H9 (cell line): ENCODE data around the gene CDYL. TPM values are rescaled to one million over a fixed set of nuclear protein-coding genes. Genes with fewer than 3 reads are reported as not detected.

ENCODE experiments used
- DNase-seq: peaks from one replicate; pipeline ENCODE4 v3.0.0-alpha.2; 2017
- H2AFZ ChIP-seq: one replicate; pipeline ENCODE4 v1.6.1; 2013; ENCODE audit warnings: mild to moderate bottlenecking, low read length, control low read depth, moderate library complexity
- H2AK5ac ChIP-seq: 2 replicates; pipeline ENCODE4 v1.6.1; 2013; ENCODE audit warnings: low read length, control low read depth, mixed read lengths; ENCODE audit not compliant: insufficient read length
- H2BK120ac ChIP-seq: one replicate; pipeline ENCODE4 v1.6.1; 2013; ENCODE audit warnings: low read depth, mild to moderate bottlenecking, low read length, control low read depth, inconsistent platforms; ENCODE audit not compliant: poor library complexity, severe bottlenecking
- H2BK12ac ChIP-seq: 2 replicates; pipeline ENCODE4 v1.6.1; 2013; ENCODE audit warnings: low read length, control low read depth, mixed read lengths, low read depth; ENCODE audit not compliant: insufficient read length
- H2BK15ac ChIP-seq: 2 replicates; pipeline ENCODE4 v1.6.1; 2013; ENCODE audit warnings: low read depth, low read length, control low read depth
- H2BK20ac ChIP-seq: one replicate; pipeline ENCODE4 v1.6.1; 2013; ENCODE audit warnings: low read depth, mild to moderate bottlenecking, low read length, control low read depth, inconsistent platforms; ENCODE audit not compliant: poor library complexity, severe bottlenecking
- H2BK5ac ChIP-seq: 2 replicates; pipeline ENCODE4 v1.6.1; 2013; ENCODE audit warnings: low read length, control low read depth, mixed read lengths; ENCODE audit not compliant: insufficient read length
- H3K14ac ChIP-seq: 2 replicates; pipeline ENCODE4 v1.6.1; 2013; ENCODE audit warnings: low read length, control low read depth; ENCODE audit not compliant: insufficient read depth
- H3K18ac ChIP-seq: 2 replicates; pipeline ENCODE4 v1.6.1; 2013; ENCODE audit warnings: low read depth, mild to moderate bottlenecking, mixed read lengths, low read length, control low read depth; ENCODE audit not compliant: insufficient read length
- H3K23ac ChIP-seq: 2 replicates; pipeline ENCODE4 v1.6.1; 2013; ENCODE audit warnings: low read length, control low read depth, mixed read lengths, low read depth; ENCODE audit not compliant: insufficient read length
- H3K23me2 ChIP-seq: 2 replicates; pipeline ENCODE4 v1.6.1; 2013; ENCODE audit warnings: low read depth, mild to moderate bottlenecking, mixed read lengths, low read length, control low read depth; ENCODE audit not compliant: insufficient read length, poor library complexity, severe bottlenecking
- H3K27ac ChIP-seq: 2 replicates; pipeline ENCODE4 v1.5.1; 2013; ENCODE audit warnings: low read length, control low read depth, mixed read lengths, low read depth; ENCODE audit not compliant: insufficient read length
- H3K27me3 ChIP-seq: 2 replicates; pipeline ENCODE4 v1.6.1; 2013; ENCODE audit warnings: low read length, control low read depth, inconsistent platforms; ENCODE audit not compliant: insufficient read depth
- H3K4ac ChIP-seq: 2 replicates; pipeline ENCODE4 v1.6.1; 2013; ENCODE audit warnings: low read depth, mild to moderate bottlenecking, control low read depth, inconsistent platforms, low read length, moderate library complexity
- H3K4me1 ChIP-seq: 2 replicates; pipeline ENCODE4 v1.6.1; 2013; ENCODE audit warnings: low read length, control low read depth, inconsistent platforms; ENCODE audit not compliant: insufficient read depth
- H3K4me2 ChIP-seq: 2 replicates; pipeline ENCODE4 v1.6.1; 2013; ENCODE audit warnings: low read length, control low read depth, mixed read lengths; ENCODE audit not compliant: insufficient read length, insufficient read depth
- H3K56ac ChIP-seq: 2 replicates; pipeline ENCODE4 v1.6.1; 2013; ENCODE audit warnings: low read depth, mild to moderate bottlenecking, mixed read lengths, low read length, control low read depth; ENCODE audit not compliant: insufficient read length
- H3K79me1 ChIP-seq: 2 replicates; pipeline ENCODE4 v1.6.1; 2013; ENCODE audit warnings: low read depth, mild to moderate bottlenecking, moderate library complexity, low read length, control low read depth, inconsistent platforms; ENCODE audit not compliant: insufficient read depth, poor library complexity, severe bottlenecking
- H3K79me2 ChIP-seq: 2 replicates; pipeline ENCODE4 v1.6.1; 2013; ENCODE audit warnings: low read length, control low read depth, inconsistent platforms; ENCODE audit not compliant: insufficient read depth
- H3K9ac ChIP-seq: 2 replicates; pipeline ENCODE4 v1.6.1; 2013; ENCODE audit warnings: low read length, control low read depth, mixed read lengths; ENCODE audit not compliant: insufficient read length; ENCODE audit errors: extremely low read depth
- H3K9me3 ChIP-seq: one replicate; pipeline ENCODE4 v1.6.1; 2013; ENCODE audit warnings: low read depth, low read length, inconsistent platforms; ENCODE audit not compliant: control insufficient read depth
- H3T11ph ChIP-seq: one replicate; pipeline ENCODE4 v1.6.1; 2013; ENCODE audit warnings: mild to moderate bottlenecking, low read length, control low read depth, inconsistent platforms
- H4K20me1 ChIP-seq: one replicate; pipeline ENCODE4 v1.6.1; 2013; ENCODE audit not compliant: control insufficient read depth, insufficient read length, insufficient read depth
- H4K5ac ChIP-seq: 2 replicates; pipeline ENCODE4 v1.6.1; 2013; ENCODE audit warnings: low read depth, mild to moderate bottlenecking, mixed read lengths, low read length, control low read depth; ENCODE audit not compliant: insufficient read length
- H4K8ac ChIP-seq: replicated peaks from 2 replicates; pipeline ENCODE4 v1.6.1; 2013; ENCODE audit warnings: low read length, control low read depth, mixed read lengths, low read depth; ENCODE audit not compliant: insufficient read length
- H4K91ac ChIP-seq: 2 replicates; pipeline ENCODE4 v1.6.1; 2013; ENCODE audit warnings: low read depth, mild to moderate bottlenecking, moderate library complexity, mixed read lengths, low read length, control low read depth; ENCODE audit not compliant: insufficient read length
- H3K27ac Mint-ChIP-seq, 3 experiments: 2 replicates in 2 of 3; 3 replicates in 1 of 3; pipeline ENCODE4 v1.8.0; 2020 to 2021; ENCODE audit warnings: mixed read lengths in 3 of 3, mild to moderate bottlenecking in 1 of 3, moderate library complexity in 1 of 3
- H3K27me3 Mint-ChIP-seq: 2 replicates; pipeline ENCODE4 v1.8.0; 2021; ENCODE audit warnings: low read depth, mild to moderate bottlenecking, moderate library complexity, mixed read lengths
- H3K36me3 Mint-ChIP-seq, 3 experiments: 2 replicates in 2 of 3; 3 replicates in 1 of 3; pipeline ENCODE4 v1.8.0; 2020 to 2021; ENCODE audit warnings: low read depth in 3 of 3, mixed read lengths in 3 of 3; ENCODE audit not compliant: insufficient read depth in 1 of 3
- H3K4me1 Mint-ChIP-seq, 2 experiments: 2 replicates each; pipeline ENCODE4 v1.8.0; 2020; ENCODE audit warnings: mixed read lengths in 2 of 2
- H3K4me3 Mint-ChIP-seq, 2 experiments: 2 replicates in 1 of 2; 3 replicates in 1 of 2; pipeline ENCODE4 v1.8.0; 2020 to 2021; ENCODE audit warnings: mild to moderate bottlenecking in 2 of 2, mixed read lengths in 2 of 2, moderate library complexity in 1 of 2
- H3K9me3 Mint-ChIP-seq, 2 experiments: 2 replicates in 1 of 2; 3 replicates in 1 of 2; pipeline ENCODE4 v1.8.0; 2020; ENCODE audit warnings: mild to moderate bottlenecking in 2 of 2, mixed read lengths in 2 of 2, moderate library complexity in 1 of 2
- WGBS: extraction: QIAGEN DNeasy Blood & Tissue Kit; methylation state at CpG from one replicate; pipeline ENCODE4 v1.1.7; 2013; ENCODE audit warnings: missing lambda C conversion rate, low lambda C conversion rate, mixed read lengths; ENCODE audit not compliant: insufficient read length; ENCODE audit errors: extremely low coverage; 5-methylcytosine and 5-hydroxymethylcytosine counted together
- total RNA-seq: library from RNA; stranded (reverse); gene quantifications from 2 replicates; pipeline ENCODE4 v1.2.1, GENCODE V29; 2021
- TF ChIP-seq, protein P1 (sequence below): fragments of 200-600 bp; sonication (generic); conservative IDR thresholded peaks from 3 replicates; pipeline ENCODE4 v1.8.0; 2021; ENCODE audit warnings: antibody characterized with exemption, mild to moderate bottlenecking

The CDYL gene
- total RNA-seq, 1 experiment from 2014 or later = 95.0 TPM

DNA sequence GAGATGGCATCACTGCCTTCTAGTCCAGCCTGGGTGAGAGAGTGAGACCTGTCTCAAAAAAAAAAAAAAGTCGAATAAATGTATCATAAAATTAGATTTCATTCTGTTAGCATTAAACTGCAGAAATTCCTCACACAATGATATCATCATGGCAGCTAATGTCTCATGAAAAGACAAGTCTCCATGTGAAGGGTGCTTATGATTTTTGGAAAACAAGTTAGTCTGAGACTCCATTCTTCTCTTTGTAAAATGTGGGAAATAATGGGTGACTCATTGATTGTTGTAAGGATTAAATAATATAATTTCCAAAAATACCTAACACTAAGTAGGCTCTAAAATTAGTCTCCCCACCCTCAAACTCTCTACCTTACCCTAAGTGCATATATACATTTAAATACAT lies 49.6 kb upstream of the CDYL start:
- Histone ChIP-seq H4K5ac (no peak overlapping the region), H2BK5ac (no peak overlapping the region), H4K8ac (no peak overlapping the region), H2AK5ac (no peak overlapping the region), H3K56ac (no peak overlapping the region), H3K9ac (no peak overlapping the region), H2BK15ac (no peak overlapping the region), H3K4me2 (no peak overlapping the region), H2BK12ac (no peak overlapping the region), H2AFZ (no peak overlapping the region), H3K4ac (no peak overlapping the region), H3K18ac (no peak overlapping the region), H3K9me3 (no peaks in the 10 kb centered on the region), H3K23ac (no peak overlapping the region), H3K14ac (no peak overlapping the region), H3K27me3 (no peaks in the 10 kb centered on the region), H3K27ac (no peak overlapping the region), H2BK120ac (no peak overlapping the region), H3K79me2 (no peaks in the 10 kb centered on the region), H3T11ph (no peak overlapping the region), H4K91ac (no peak overlapping the region), H3K23me2 (no peaks in the 10 kb centered on the region), H3K79me1 (no peaks in the 10 kb centered on the region), H4K20me1 (no peaks in the 10 kb centered on the region), H3K4me1 (0 out of 2 replicates have a peak, but pooled peaks cover 2% of the 10 kb centered on the region), H2BK20ac (no peak overlapping the region)
- Mint-ChIP-seq H3K4me3 (no peak overlapping the region), H3K4me1 (peaks cover 21 to 39% of the 10 kb centered on the region in 2 experiments), H3K27me3 (peaks cover 6% of the 10 kb centered on the region), H3K9me3 (no peaks in the 10 kb centered on the region), H3K27ac (no peak overlapping the region), H3K36me3 (no peaks in the 10 kb centered on the region)
- TF ChIP-seq, protein P1, sequence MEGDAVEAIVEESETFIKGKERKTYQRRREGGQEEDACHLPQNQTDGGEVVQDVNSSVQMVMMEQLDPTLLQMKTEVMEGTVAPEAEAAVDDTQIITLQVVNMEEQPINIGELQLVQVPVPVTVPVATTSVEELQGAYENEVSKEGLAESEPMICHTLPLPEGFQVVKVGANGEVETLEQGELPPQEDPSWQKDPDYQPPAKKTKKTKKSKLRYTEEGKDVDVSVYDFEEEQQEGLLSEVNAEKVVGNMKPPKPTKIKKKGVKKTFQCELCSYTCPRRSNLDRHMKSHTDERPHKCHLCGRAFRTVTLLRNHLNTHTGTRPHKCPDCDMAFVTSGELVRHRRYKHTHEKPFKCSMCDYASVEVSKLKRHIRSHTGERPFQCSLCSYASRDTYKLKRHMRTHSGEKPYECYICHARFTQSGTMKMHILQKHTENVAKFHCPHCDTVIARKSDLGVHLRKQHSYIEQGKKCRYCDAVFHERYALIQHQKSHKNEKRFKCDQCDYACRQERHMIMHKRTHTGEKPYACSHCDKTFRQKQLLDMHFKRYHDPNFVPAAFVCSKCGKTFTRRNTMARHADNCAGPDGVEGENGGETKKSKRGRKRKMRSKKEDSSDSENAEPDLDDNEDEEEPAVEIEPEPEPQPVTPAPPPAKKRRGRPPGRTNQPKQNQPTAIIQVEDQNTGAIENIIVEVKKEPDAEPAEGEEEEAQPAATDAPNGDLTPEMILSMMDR = no peak
- DNase-seq = no peak
- no CpG with 5 or more reads among the region's 1 CpG for WGBS
